HepG2 (cell line): ENCODE results near the gene MBD2. TPM values are rescaled to one million over a fixed set of nuclear protein-coding genes. Genes with fewer than 3 reads are reported as not detected.

Experiments used
- CEBPB ChIP-seq: IDR thresholded peaks from 2 replicates; pipeline ENCODE4 v1.6.1; 2011; ENCODE audit warnings: low read depth, low read length, improper control_type of control experiment, borderline replicate concordance
- JUNB ChIP-seq: sonication (generic); formaldehyde crosslinking; IDR thresholded peaks from 2 replicates; pipeline ENCODE4 v1.8.0; 2022; ENCODE audit warnings: missing genetic modification reagents, mild to moderate bottlenecking, borderline replicate concordance
- KIAA2018 ChIP-seq: sonication (generic); formaldehyde crosslinking; IDR thresholded peaks from 2 replicates; pipeline ENCODE4 v1.5.0; 2020; ENCODE audit warnings: mild to moderate bottlenecking, missing genetic modification reagents, borderline replicate concordance
- MED8 ChIP-seq: sonication (generic); formaldehyde crosslinking; IDR thresholded peaks from 2 replicates; pipeline ENCODE4 v1.8.1; 2023; ENCODE audit warnings: mild to moderate bottlenecking, missing genetic modification reagents; ENCODE audit not compliant: insufficient replicate concordance
- ZBTB10 ChIP-seq: sonication (generic); formaldehyde crosslinking; IDR thresholded peaks from 2 replicates; pipeline ENCODE4 v1.4.0; 2020; ENCODE audit warnings: missing genetic modification reagents, borderline replicate concordance
- ZFP91 ChIP-seq: sonication (generic); formaldehyde crosslinking; IDR thresholded peaks from 2 replicates; pipeline ENCODE4 v1.9.0; 2022; ENCODE audit warnings: missing genetic modification reagents, mild to moderate bottlenecking, borderline replicate concordance
- ZKSCAN1 ChIP-seq: fragments of 150-350 bp; IDR thresholded peaks from 2 replicates; pipeline ENCODE4 v1.6.1; 2014; ENCODE audit warnings: low read length
- ZKSCAN8 ChIP-seq: IDR thresholded peaks from 2 replicates; pipeline ENCODE4 v1.6.1; 2016; ENCODE audit warnings: borderline replicate concordance, missing genetic modification reagents, missing compliant biosample characterization
- ZNF18 ChIP-seq: sonication (generic); formaldehyde crosslinking; IDR thresholded peaks from 2 replicates; pipeline ENCODE4 v1.8.0; 2022; ENCODE audit warnings: mild to moderate bottlenecking, missing genetic modification reagents; ENCODE audit not compliant: insufficient replicate concordance
- ZNF501 ChIP-seq: sonication (generic); formaldehyde crosslinking; IDR thresholded peaks from 2 replicates; pipeline ENCODE4 v1.5.1; 2020; ENCODE audit warnings: mild to moderate bottlenecking, moderate library complexity, missing genetic modification reagents
- polyA plus RNA-seq, 8 experiments: library from polyadenylated mRNA; depleted of rRNA in 3 of 8; stranded (reverse) in 7 of 8; unstranded in 1 of 8; fragments of >200 nt; fragmentation: Illumina TruSeq in 4 of 8; extraction: Trizol in 4 of 8; gene quantifications; 2 replicates each; pipeline versions ENCODE4 v1.2.1 to v1.2.3, GENCODE V29; 2011 to 2016; ENCODE audit warnings: low read depth in 4 of 8, missing spikeins in 1 of 8, mixed read lengths in 1 of 8; ENCODE audit not compliant: insufficient read depth in 1 of 8
- total RNA-seq, 5 experiments: library from RNA; depleted of rRNA; stranded (reverse); fragments of >200 nt; fragmentation: Illumina TruSeq; extraction: Trizol; gene quantifications; 2 replicates each; pipeline ENCODE4 v1.2.3, GENCODE V29; 2016; ENCODE audit warnings: low read depth in 1 of 5
- TF ChIP-seq, protein P1 (sequence below): sonication (generic); formaldehyde crosslinking; IDR thresholded peaks from 2 replicates; pipeline ENCODE4 v1.9.0; 2022; ENCODE audit warnings: low read depth, missing genetic modification reagents

MBD2 gene
- total and polyA plus RNA-seq, 2 of the 13 experiments (the other 11 are each of a cell fraction or from before 2014, with no cell fraction given), result 19.1 to 38.5 TPM

DNA sequence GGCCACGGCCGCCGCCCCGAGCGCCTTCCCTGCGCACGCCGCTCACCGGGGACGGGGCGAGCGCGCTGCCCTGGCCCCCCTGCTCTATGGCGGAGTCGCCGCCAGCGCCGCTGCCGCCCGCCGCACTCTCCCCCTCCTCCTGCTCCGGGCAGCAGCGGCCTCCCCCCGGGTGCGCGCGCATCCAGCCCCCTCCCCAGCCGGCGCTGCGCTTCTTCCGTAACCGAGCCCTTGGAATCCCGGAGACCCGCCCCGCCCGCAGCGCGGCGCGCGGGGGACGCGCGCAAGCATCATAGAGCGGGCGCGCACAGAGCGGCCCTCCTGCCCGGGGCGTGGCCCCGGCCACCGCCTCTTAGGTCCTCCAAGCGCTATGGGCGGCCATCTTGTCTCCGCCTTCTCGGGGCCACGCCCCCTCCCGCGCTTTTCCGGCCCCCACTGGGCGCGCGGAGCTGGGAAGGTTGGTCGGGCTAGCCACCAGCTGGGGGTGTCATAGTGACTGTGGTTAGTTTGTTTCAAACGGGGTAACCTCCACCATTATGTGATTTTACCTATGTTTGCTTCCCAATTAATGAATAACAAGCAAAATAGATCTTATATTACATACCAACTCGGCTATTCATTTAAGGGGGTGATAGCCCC, at the start of gene MBD2 (continued):
- TF ChIP-seq, protein P1, sequence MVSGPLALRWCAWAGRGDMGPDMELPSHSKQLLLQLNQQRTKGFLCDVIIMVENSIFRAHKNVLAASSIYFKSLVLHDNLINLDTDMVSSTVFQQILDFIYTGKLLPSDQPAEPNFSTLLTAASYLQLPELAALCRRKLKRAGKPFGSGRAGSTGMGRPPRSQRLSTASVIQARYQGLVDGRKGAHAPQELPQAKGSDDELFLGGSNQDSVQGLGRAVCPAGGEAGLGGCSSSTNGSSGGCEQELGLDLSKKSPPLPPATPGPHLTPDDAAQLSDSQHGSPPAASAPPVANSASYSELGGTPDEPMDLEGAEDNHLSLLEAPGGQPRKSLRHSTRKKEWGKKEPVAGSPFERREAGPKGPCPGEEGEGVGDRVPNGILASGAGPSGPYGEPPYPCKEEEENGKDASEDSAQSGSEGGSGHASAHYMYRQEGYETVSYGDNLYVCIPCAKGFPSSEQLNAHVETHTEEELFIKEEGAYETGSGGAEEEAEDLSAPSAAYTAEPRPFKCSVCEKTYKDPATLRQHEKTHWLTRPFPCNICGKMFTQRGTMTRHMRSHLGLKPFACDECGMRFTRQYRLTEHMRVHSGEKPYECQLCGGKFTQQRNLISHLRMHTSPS (CRISPR knock-in tag), result no peak
- TF ChIP-seq ZKSCAN8 (CRISPR knock-in tag), result no peak
- peak; percentile 74; the same call in 1 of the 2 replicates for TF ChIP-seq ZFP91 (CRISPR knock-in tag)
- no peak for TF ChIP-seq ZBTB10 (CRISPR knock-in tag)
- no peak for TF ChIP-seq CEBPB
- TF ChIP-seq ZNF18 (CRISPR knock-in tag), result no peak
- no peak for TF ChIP-seq JUNB (CRISPR knock-in tag)
- TF ChIP-seq MED8 (CRISPR knock-in tag), result no peak
- TF ChIP-seq ZNF501 (CRISPR knock-in tag), result peak; percentile 80; the same call in 1 of the 2 replicates
- TF ChIP-seq ZKSCAN1, result no peak
- TF ChIP-seq KIAA2018 (CRISPR knock-in tag), result no peak
